ENCODE measurements around the gene CDC23.

The CDC23 gene

DNA sequence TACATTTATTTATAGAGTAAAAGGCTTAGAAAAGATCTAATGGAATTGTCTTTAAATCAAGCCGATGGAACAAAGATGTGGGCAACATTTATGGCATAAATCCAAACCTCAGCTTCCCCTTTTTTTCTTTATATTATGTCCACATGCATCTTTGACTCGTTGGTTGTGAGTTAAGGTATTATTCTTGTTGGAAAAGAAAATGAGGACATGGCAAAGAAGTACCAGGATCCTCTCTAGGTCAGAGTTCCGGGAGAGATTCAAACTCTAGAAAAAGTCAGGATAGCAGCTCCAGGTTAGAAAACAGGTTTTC lies 73.4 kb downstream of the CDC23 start:
- DNase-seq = no peak

DNA sequence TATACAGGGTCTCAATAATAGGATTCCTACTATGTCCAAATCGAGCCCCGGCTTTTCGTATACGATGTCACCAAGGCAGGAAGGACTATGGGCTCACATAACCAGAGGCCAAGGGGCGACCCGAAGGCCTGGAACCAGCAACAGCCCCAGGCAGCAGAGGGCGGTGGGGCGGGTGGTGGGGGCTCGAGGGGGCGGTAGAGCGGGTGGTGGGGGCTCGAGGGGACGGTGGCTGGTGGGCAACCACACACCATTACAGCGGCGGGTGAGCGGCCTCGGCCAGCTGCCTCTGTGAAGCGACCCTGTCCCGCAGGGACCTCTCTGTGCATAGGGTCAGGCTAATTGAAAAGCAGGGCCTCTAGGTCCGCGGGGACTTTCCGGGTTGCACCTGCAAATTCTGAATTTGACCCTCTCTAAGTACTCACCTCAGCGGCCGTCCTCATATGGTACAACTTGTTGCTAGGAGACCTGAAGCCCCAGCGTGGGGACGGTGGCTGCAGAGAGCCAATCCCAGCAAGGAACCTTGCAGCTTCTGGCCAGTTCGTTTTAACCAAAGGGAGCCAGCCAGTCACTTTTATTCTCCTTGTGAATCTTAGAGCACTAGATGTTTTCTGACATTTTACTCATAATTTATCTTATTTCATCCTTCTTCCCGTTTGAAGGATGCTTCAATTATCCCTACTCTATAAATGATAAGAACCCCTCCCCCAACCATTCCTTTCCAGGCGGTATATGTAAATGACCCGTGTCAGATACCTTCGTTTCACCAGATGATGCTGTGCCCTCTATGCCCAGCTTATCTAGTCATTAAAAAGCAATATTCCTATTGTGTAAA lies 74.0 kb downstream of the CDC23 start, which contains the start of gene NME5:
TSS of gene NME5 (minus strand) at position 480 of the 832 bp plus-strand sequence. CDS start 648 bp downstream, outside the sequence.
- DNase-seq = peak; percentile 71

Measured in NCI-H1105 treated with DMSO at 0.1 percent for 48 hours (cell line).